SKM-1 (cell line): ENCODE measurements around the gene EFHB.
"Not testable (repeated sequence)": the region's sequence is repeated elsewhere in the genome, so short reads cannot be mapped to it uniquely, and the experiment has no call there.

ENCODE experiments used
- DNase-seq: peaks from one replicate; lab custom pipeline; 2025; ENCODE audit not compliant: unreplicated experiment; lab: John Stamatoyannopoulos, UW

The EFHB gene

GRCh38 chr3:19931180-19931692 is 2.8 kb downstream of the EFHB start:
- peak; percentile 74 for DNase-seq

GRCh38 chr3:19920401-19921080 is 13.5 kb downstream of the EFHB start:
- DNase-seq: no peak

- DNase-seq: no peak
Observed at GRCh38 chr3:19917167-19917566, 16.9 kb downstream of the EFHB start.

- DNase-seq: no peak
Observed at GRCh38 chr3:19911452-19911851, 22.6 kb downstream of the EFHB start.

DNA sequence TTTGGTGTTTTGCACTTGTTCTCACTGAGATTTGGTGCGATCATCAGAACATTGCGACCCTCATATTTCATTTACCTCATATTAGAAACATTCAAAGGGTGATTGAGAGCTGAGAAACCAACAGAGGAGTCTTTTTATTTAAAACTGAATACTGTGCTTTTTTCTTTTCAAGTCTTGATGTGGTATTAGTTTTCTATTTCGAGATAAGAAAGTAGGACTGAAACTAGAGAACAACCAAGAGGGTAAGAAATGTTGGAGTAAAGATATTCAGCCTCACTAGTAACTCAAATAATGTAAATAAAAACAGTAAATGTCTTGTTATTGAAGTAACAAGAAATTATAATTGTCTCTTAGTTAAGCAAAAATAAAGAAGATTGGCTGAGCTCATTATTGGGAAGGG is 26.5 kb downstream of the EFHB start:
- DNase-seq: no peak

DNA sequence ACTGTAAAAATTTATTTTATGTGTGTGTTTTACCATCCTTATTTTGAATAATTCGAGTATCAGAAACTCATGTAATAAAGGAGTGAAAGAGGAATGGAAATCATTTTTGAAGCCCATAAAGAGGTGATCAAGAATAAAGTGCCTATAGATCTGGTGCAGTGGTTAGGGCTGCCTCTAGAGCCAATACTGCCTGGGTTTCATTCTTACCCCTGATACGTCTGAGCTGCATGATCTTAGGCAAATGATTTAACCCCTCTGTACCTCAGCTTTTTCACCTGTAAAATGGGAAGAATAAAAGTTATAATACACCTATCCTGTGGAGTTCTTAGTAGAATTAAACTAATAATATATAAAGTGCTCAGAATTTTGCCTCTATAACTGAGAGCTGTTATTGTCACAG is 30.4 kb downstream of the EFHB start:
- DNase-seq: no peak

DNA sequence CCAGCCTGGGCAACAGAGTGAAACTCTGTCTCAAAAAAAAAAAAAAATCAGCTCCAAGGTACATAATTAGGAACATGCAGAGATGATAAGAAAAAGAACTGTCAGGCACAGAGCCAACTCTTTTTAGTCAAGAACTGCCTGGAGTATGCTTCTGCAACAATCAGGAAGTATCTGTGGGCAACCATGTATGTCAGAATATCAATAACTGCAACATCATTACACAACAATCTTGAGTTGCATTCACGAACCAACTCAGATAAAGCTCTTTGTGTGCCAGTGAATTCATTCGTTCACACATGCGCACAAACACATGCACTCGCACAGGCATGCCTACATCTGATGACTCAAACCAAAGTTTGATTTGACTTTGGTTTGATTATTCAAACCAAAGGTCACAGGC is 32.1 kb downstream of the EFHB start:
- DNase-seq: peak; percentile 60

GRCh38 chr3:19901337-19901736 is 32.7 kb downstream of the EFHB start:
- no peak for DNase-seq

- DNase-seq: not testable (repeated sequence)
Observed at GRCh38 chr3:19899833-19900232, 34.2 kb downstream of the EFHB start.

DNA sequence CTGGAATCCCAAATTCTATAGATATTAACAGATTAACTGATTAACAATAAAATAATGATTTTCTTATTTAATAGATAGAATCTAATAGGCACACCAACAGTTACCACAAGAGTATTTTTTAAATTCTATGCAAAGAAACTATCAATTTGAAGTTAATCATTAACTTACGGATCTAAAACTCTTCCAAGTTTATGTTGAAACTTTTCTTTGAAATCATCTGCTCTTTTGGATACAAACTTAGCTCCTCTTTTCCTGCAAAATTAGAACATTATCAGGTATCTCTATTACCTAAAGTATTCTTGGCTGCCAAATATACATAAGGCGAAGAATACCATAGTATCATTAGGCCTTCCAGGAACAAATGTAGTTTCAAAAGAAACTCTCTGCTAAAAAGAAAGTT is 34.8 kb downstream of the EFHB start:
- DNase-seq: no peak

- DNase-seq: no peak
Observed at GRCh38 chr3:19898721-19899120, 35.3 kb downstream of the EFHB start.

- no peak for DNase-seq
Observed at GRCh38 chr3:19891740-19892139, 42.3 kb downstream of the EFHB start.

DNA sequence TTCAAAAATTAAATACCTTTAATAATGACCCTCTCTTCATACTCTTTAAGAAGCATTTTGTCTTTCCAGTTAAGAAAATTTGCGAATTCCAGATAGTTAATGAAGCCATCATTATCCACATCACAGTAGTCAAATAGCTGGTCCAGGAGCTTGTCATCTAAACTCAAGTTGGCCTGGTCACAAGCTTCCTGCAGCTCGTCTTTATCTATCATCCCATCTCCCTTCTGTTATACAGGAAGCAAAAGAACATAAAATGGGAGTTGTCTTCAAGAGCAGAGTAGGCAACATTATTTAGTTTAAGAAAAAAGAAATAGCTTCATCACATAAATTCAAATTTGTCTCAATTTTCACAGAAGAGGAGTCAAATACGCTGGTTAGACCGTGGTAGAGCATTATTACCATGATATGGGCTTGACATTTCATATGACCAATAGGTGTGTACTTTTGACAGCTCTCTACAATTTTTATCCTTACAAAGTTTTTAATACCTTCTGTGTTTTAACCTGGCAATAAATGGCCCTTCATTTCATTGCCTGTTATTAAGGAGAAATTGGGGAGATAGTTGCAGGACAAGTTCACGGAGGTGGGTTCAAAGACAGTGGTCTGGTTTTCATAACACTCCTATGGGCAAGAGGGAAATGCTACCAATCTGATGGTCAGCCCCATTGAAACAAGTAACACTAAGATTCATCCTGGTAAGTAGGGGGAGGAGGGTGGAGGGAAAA is 45.4 kb downstream of the EFHB start:
- DNase-seq: no peak

DNA sequence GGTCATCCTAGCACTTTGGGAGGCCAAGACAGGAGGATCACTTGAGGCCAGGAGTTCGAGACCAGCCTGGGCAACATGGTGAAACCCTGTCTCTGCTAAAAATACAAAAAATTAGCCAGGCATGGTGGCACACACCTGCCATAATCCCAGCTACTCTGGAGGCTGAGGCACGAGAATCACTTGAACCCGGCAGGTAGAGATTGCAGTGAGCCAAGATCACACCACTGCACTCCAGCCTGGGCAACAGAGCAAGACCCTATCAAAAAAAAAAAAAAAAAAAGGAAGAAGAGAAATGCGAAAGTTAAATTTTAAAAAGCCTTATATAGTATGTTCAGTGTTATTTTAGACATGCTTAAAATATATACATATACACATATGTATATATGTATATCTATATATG is 46.9 kb downstream of the EFHB start:
- DNase-seq: not testable (repeated sequence)

DNA sequence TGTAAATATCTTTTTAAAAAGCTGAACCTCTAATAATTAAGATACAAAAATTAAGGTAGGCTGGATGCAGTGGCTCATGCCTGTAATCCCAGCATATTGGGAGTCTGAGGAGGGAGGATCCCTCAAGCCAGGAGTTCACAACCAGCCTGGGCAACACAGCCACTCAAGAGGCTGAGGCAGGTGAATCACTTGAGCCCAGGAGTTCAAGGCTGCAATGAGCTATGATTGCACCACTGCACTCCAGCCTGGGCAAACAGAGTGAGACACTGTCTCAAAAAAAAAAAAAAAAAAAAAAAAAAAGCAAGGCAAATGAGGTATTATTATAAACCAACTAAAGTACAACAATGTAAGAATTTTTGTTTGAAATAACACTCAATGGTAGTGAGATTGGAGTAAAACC is 47.6 kb downstream of the EFHB start:
- no peak for DNase-seq

GRCh38 chr3:19885468-19885867 is 48.5 kb downstream of the EFHB start:
- DNase-seq: peak; percentile 14

DNA sequence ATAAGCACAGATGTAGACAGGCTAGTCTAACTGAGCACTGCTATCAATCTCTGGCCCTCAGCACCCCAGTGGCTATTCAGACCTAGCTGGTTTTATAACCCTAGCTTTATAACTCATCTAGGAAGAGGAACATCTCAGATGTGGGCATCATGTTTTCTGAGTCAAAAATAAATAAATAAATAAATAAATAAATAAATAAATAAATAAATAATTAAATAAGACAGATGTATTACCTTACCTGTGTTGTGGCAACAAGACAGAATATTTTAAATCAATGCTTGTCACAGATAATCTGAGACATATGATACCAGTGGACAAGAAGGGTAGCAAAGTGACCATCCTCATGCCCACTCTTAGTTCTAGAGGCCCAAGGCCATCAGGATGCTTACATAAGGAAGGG is 52.2 kb downstream of the EFHB start:
- DNase-seq: no peak

DNA sequence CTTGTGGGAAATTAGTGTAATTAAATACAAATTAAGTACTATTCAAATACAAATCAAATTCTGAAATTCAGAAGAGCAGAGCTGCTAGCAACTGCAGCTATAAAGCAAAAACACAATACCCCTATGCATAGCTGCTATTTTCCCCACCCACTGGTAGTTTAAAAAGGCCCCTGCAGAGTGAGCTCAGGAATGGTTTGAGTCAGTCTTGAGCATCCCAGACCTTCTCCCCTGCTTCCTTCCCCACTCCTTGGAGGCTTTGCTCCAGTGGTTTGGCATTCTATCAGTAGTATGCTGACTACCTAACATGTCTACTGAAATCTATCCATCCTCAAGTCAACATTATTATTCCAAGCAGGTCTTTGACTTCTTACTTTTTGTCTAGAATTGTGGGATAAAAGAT is 53.0 kb downstream of the EFHB start:
- DNase-seq: no peak

DNA sequence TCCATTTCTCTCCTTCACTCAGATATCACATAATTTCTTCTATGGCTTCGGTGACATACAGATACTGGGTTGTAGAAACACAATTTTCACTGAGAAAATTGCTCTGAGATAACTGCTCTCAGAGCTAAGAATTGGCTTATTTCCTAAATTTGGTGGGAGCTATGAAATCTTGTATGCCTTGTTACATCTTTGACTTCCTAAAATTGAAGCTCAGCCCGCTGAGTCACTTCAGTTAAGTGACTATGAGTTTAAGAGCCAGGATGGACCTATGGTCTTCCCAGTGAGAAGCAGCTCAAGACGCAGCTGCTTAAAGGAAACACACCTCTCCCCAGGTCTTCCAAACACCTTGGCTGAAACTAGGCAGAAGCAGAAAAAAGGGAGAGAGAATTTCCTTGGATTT is 56.4 kb downstream of the EFHB start:
- no peak for DNase-seq

GRCh38 chr3:19866751-19867347 is 67.2 kb downstream of the EFHB start:
- DNase-seq: peak; percentile 50

DNA sequence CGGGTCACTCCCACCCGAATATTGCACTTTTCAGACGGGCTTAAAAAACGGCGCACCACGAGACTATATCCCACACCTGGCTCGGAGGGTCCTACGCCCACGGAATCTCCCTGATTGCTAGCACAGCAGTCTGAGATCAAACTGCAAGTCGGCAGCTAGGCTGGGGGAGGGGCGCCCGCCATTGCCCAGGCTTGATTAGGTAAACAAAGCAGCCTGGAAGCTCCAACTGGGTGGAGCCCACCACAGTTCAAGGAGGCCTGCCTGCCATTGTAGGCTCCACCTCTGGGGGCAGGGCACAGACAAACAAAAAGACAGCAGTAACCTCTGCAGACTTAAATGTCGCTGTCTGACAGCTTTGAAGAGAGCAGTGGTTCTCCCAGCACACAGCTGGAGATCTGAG is 78.7 kb downstream of the EFHB start:
- not testable (repeated sequence) for DNase-seq

GRCh38 chr3:19846609-19847008 is 87.4 kb downstream of the EFHB start:
- not testable (repeated sequence) for DNase-seq
